OCI-LY7 (cell line): ENCODE data around the gene PALB2.

Source experiments
- CTCF ChIP-seq: fragments of 200-600 bp; sonication (generic); conservative IDR thresholded peaks from 2 replicates; pipeline ENCODE4 v1.5.1; 2014; ENCODE audit warnings: mild to moderate bottlenecking, antibody characterized with exemption, low read length, moderate library complexity, mixed read lengths
- EZH2phosphoT487 ChIP-seq: fragments of 200-600 bp; sonication (generic); IDR thresholded peaks from 2 replicates; pipeline ENCODE4 v1.6.1; 2018; ENCODE audit warnings: low read depth, borderline replicate concordance, mild to moderate bottlenecking, mixed run types, antibody characterized with exemption, low read length, moderate library complexity, mixed read lengths

GRCh38 chr16:23635958-23636357 is 5.2 kb downstream of the PALB2 start:
- peak; percentile 30; the same call in 1 of the 2 replicates for TF ChIP-seq CTCF
- TF ChIP-seq EZH2phosphoT487 = no peak
